Activated CD4-positive, alpha-beta T cell treated with anti-CD3 and anti-CD28 coated beads for 36 hours (primary cell): ENCODE measurements around the gene PRDM16. TPM values are rescaled to one million over a fixed set of nuclear protein-coding genes. Genes with fewer than 3 reads are reported as not detected.

Experiments
- ATAC-seq: fragments of 200-7000 bp; cut with Tn5 transposase; one replicate; pipeline ENCODE4 v1.10.0; 2021; ENCODE audit warnings: mild to moderate bottlenecking, moderate library complexity
- CTCF ChIA-PET: fragments of 350-600 bp; sonication (Branson Sonifier 250); formaldehyde crosslinking; loops from one replicate; lab custom pipeline; 2021; ENCODE audit warnings: antibody characterized with exemption; lab: Charles Lee
- POLR2A ChIA-PET: fragments of 350-600 bp; sonication (Branson Sonifier 250); formaldehyde crosslinking; loops from one replicate; lab custom pipeline; 2021; ENCODE audit warnings: antibody characterized with exemption, inconsistent platforms; lab: Charles Lee
- DNase-seq: peaks from one replicate; pipeline ENCODE4 v3.0.0-alpha.2; 2020
- H3K27ac Mint-ChIP-seq: one replicate; pipeline ENCODE4 v1.8.0; 2021; ENCODE audit warnings: mixed read lengths
- H3K27me3 Mint-ChIP-seq: one replicate; pipeline ENCODE4 v1.8.0; 2021; ENCODE audit warnings: mixed read lengths
- H3K36me3 Mint-ChIP-seq: one replicate; pipeline ENCODE4 v1.8.0; 2021; ENCODE audit warnings: low read depth, mixed read lengths
- H3K4me1 Mint-ChIP-seq: one replicate; pipeline ENCODE4 v1.8.0; 2021; ENCODE audit warnings: mixed read lengths
- H3K4me3 Mint-ChIP-seq: one replicate; pipeline ENCODE4 v1.8.0; 2021; ENCODE audit warnings: mild to moderate bottlenecking, moderate library complexity, mixed read lengths
- H3K9me3 Mint-ChIP-seq: one replicate; pipeline ENCODE4 v1.8.0; 2021; ENCODE audit warnings: low read depth, mixed read lengths
- intact Hi-C, 2 experiments: fragments of 100-400 bp; cut with DNase I in 1 of 2; cut with micrococcal nuclease in 1 of 2; formaldehyde crosslinking; loops; one replicate each; pipeline versions ENCODE4 v1.14.2 to v1.15.1; 2022 to 2024; cut with DNase I, micrococcal nuclease
- total RNA-seq, 2 experiments: library from RNA; stranded (reverse); gene quantifications; one replicate each; pipeline ENCODE4 v1.2.3, GENCODE V29; 2021

PRDM16 gene
- total RNA-seq, 2 experiments from 2014 or later: 0.32 TPM; not detected in 1

GRCh38 chr1:3241236-3241550 is 172.2 kb downstream of the PRDM16 start:
- no peaks in the 10 kb centered on the region for H3K9me3 Mint-ChIP-seq
- no peaks in the 10 kb centered on the region for H3K27me3 Mint-ChIP-seq
- ChIA-PET CTCF (no interaction called here), POLR2A (no interaction called here)
- no peaks in the 10 kb centered on the region for H3K36me3 Mint-ChIP-seq
- intact Hi-C loops: no loop called here
- H3K27ac Mint-ChIP-seq: no peak overlapping the region
- no peak for ATAC-seq
- no peak overlapping the region for H3K4me3 Mint-ChIP-seq
- no peak for DNase-seq
- no peaks in the 10 kb centered on the region for H3K4me1 Mint-ChIP-seq

- intact Hi-C loops: no loop called here
- DNase-seq: no peak
- no peak for ATAC-seq
- CTCF ChIA-PET: no interaction called here
- Mint-ChIP-seq H3K27me3 (no peaks in the 10 kb centered on the region), H3K4me1 (no peaks in the 10 kb centered on the region), H3K9me3 (no peaks in the 10 kb centered on the region), H3K27ac (no peak overlapping the region), H3K36me3 (no peaks in the 10 kb centered on the region), H3K4me3 (no peak overlapping the region)
- POLR2A ChIA-PET: no interaction called here
Observed at GRCh38 chr1:3241673-3242407, 172.8 kb downstream of the PRDM16 start.

GRCh38 chr1:3242408-3243260 is 173.6 kb downstream of the PRDM16 start:
- no peak for DNase-seq
- Mint-ChIP-seq H3K36me3 (no peaks in the 10 kb centered on the region), H3K4me1 (no peaks in the 10 kb centered on the region), H3K27ac (no peak overlapping the region), H3K4me3 (no peak overlapping the region), H3K27me3 (peaks cover 2% of the 10 kb centered on the region), H3K9me3 (no peaks in the 10 kb centered on the region)
- POLR2A ChIA-PET: no interaction called here
- intact Hi-C loops: no loop called here
- CTCF ChIA-PET: no interaction called here
- no peak for ATAC-seq

- intact Hi-C loops: no loop called here
- no peak overlapping the region for H3K27ac Mint-ChIP-seq
- POLR2A ChIA-PET: no interaction called here
Observed at GRCh38 chr1:3243304-3243703, 174.3 kb downstream of the PRDM16 start.

GRCh38 chr1:3244025-3244926 is 175.3 kb downstream of the PRDM16 start:
- Mint-ChIP-seq H3K36me3 (no peaks in the 10 kb centered on the region), H3K27ac (no peak overlapping the region), H3K27me3 (peaks cover 5% of the 10 kb centered on the region), H3K4me3 (no peak overlapping the region), H3K9me3 (no peaks in the 10 kb centered on the region), H3K4me1 (no peaks in the 10 kb centered on the region)
- intact Hi-C loops: no loop called here
- ChIA-PET POLR2A (no interaction called here), CTCF (no interaction called here)
- ATAC-seq (no peak), DNase-seq (no peak)

More at GRCh38 chr1:3243304-3243703, 174.3 kb downstream of the PRDM16 start:
- CTCF ChIA-PET: no interaction called here
- Mint-ChIP-seq H3K9me3 (no peaks in the 10 kb centered on the region), H3K36me3 (no peaks in the 10 kb centered on the region), H3K27me3 (peaks cover 5% of the 10 kb centered on the region), H3K4me3 (no peak overlapping the region), H3K4me1 (no peaks in the 10 kb centered on the region)
- ATAC-seq: no peak
- no peak for DNase-seq

GRCh38 chr1:3244927-3245315 is 175.9 kb downstream of the PRDM16 start:
- no peaks in the 10 kb centered on the region for H3K4me1 Mint-ChIP-seq
- CTCF ChIA-PET: no interaction called here
- ATAC-seq (no peak), DNase-seq (no peak)
- H3K9me3 Mint-ChIP-seq: no peaks in the 10 kb centered on the region
- intact Hi-C loops: no loop called here
- H3K27me3 Mint-ChIP-seq: peaks cover 5% of the 10 kb centered on the region
- H3K4me3 Mint-ChIP-seq: no peak overlapping the region
- POLR2A ChIA-PET: no interaction called here
- no peak overlapping the region for H3K27ac Mint-ChIP-seq
- H3K36me3 Mint-ChIP-seq: no peaks in the 10 kb centered on the region

- Mint-ChIP-seq H3K36me3 (no peaks in the 10 kb centered on the region), H3K9me3 (no peaks in the 10 kb centered on the region), H3K4me3 (no peak overlapping the region), H3K27me3 (peaks cover 5% of the 10 kb centered on the region), H3K27ac (no peak overlapping the region), H3K4me1 (no peaks in the 10 kb centered on the region)
- ChIA-PET CTCF (no interaction called here), POLR2A (no interaction called here)
- ATAC-seq (no peak), DNase-seq (no peak)
- intact Hi-C loops: no loop called here
Observed at GRCh38 chr1:3245344-3245743, 176.3 kb downstream of the PRDM16 start.

GRCh38 chr1:3245768-3246167 is 176.8 kb downstream of the PRDM16 start:
- ChIA-PET POLR2A (no interaction called here), CTCF (no interaction called here)
- H3K27ac Mint-ChIP-seq: no peak overlapping the region
- intact Hi-C loops: no loop called here
- H3K4me1 Mint-ChIP-seq: no peaks in the 10 kb centered on the region
- no peak for DNase-seq
- no peaks in the 10 kb centered on the region for H3K9me3 Mint-ChIP-seq
- no peak for ATAC-seq
- H3K36me3 Mint-ChIP-seq: no peaks in the 10 kb centered on the region
- H3K27me3 Mint-ChIP-seq: peaks cover 5% of the 10 kb centered on the region
- no peak overlapping the region for H3K4me3 Mint-ChIP-seq

GRCh38 chr1:3246251-3246650 is 177.2 kb downstream of the PRDM16 start:
- ChIA-PET POLR2A (no interaction called here), CTCF (no interaction called here)
- H3K36me3 Mint-ChIP-seq: no peaks in the 10 kb centered on the region
- no peak overlapping the region for H3K4me3 Mint-ChIP-seq
- peaks cover 5% of the 10 kb centered on the region for H3K27me3 Mint-ChIP-seq
- DNase-seq: no peak
- H3K27ac Mint-ChIP-seq: no peak overlapping the region
- intact Hi-C loops: no loop called here
- H3K4me1 Mint-ChIP-seq: no peaks in the 10 kb centered on the region
- no peaks in the 10 kb centered on the region for H3K9me3 Mint-ChIP-seq
- no peak for ATAC-seq

- DNase-seq (no peak), ATAC-seq (no peak)
- H3K27me3 Mint-ChIP-seq: peaks cover 5% of the 10 kb centered on the region
- ChIA-PET CTCF (no interaction called here), POLR2A (no interaction called here)
- no peak overlapping the region for H3K27ac Mint-ChIP-seq
- no peaks in the 10 kb centered on the region for H3K9me3 Mint-ChIP-seq
- no peaks in the 10 kb centered on the region for H3K36me3 Mint-ChIP-seq
- intact Hi-C loops: no loop called here
- no peak overlapping the region for H3K4me3 Mint-ChIP-seq
- H3K4me1 Mint-ChIP-seq: no peaks in the 10 kb centered on the region
Observed at GRCh38 chr1:3247521-3248121, 178.6 kb downstream of the PRDM16 start.
